Cardiac fibroblast (primary cell): ENCODE measurements around the gene MACROD2.

ENCODE experiments used
- DNase-seq, 2 donors: peaks; one replicate each; pipeline versions ENCODE4 v3.0.0 to v3.0.0-alpha.2; 2010; ENCODE audit warnings: low read depth in 2 of 2
- H3K4me3 ChIP-seq, 2 donors: replicated peaks in 1 of 2; 1 replicate in 1 of 2; 2 replicates in 1 of 2; pipeline ENCODE4 v1.5.1; 2011; ENCODE audit warnings: low read depth in 2 of 2, low read length in 2 of 2, mild to moderate bottlenecking in 2 of 2, moderate library complexity in 1 of 2
- TF ChIP-seq, protein P1 (sequence below): IDR thresholded peaks from one replicate; pipeline ENCODE4 v1.5.1; 2011; ENCODE audit warnings: low read depth, mild to moderate bottlenecking, low read length, inconsistent platforms

Gene MACROD2

DNA sequence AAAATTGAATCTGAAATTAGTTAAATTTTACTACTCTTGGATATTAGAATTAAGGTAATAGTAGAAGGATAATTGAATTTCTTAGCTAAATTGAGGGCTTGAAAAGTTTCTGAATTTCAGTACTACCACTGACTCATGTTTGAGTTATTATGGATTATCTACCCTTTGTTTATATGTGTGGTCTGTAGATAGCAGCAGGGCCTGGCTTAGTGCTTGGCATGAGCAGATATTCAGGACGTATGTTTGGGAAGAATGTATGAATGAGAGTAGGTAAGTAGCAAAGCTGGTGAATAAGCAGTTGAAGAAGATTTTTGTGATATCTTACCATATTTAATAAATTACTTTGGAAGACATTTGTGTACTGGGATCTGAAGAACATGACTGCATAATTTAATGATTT is 152.7 kb downstream of the MACROD2 start:
- TF ChIP-seq, protein P1, sequence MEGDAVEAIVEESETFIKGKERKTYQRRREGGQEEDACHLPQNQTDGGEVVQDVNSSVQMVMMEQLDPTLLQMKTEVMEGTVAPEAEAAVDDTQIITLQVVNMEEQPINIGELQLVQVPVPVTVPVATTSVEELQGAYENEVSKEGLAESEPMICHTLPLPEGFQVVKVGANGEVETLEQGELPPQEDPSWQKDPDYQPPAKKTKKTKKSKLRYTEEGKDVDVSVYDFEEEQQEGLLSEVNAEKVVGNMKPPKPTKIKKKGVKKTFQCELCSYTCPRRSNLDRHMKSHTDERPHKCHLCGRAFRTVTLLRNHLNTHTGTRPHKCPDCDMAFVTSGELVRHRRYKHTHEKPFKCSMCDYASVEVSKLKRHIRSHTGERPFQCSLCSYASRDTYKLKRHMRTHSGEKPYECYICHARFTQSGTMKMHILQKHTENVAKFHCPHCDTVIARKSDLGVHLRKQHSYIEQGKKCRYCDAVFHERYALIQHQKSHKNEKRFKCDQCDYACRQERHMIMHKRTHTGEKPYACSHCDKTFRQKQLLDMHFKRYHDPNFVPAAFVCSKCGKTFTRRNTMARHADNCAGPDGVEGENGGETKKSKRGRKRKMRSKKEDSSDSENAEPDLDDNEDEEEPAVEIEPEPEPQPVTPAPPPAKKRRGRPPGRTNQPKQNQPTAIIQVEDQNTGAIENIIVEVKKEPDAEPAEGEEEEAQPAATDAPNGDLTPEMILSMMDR = no peak
- DNase-seq = peak in 1 of 2 donors; percentile 27
- H3K4me3 ChIP-seq = no peak overlapping the region

DNA sequence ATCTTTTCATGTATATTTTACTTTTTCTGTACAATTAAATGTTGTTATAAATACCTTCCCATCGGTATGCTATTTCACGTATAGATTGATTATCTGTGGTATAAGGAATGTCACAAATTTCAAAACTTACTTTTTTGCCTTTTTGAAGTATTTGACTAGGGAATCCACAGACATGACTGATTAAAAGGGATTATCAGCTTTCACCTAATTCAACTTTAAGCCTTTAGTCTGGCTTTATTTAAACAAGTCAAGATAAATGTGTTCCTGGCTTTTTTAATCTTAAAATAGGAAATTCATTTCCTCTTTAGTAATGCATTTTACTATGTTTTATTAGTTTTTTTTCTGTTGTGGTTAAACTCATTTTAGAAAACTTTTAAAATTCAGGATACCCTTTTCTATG is 160.0 kb downstream of the MACROD2 start:
- no peak for DNase-seq

DNA sequence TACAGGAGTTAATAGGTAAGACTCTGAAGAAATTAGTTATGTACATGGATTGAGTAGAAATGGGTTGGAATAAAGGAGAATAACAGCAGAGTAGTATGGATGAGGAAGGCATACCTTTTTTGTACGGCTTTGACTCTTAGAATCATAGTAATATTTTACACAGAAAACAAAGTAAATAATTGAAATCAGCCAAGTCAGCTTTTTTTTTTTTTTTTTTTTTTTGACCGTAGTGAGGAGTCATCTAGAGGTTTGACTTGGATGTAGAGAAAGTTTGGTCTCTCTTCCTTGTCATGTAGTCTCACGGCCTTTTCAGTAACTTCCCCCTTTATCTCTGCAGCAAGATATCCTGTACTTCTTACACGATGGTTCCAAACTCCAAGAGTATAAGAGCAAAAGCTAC is 183.2 kb downstream of the MACROD2 start:
- no peak overlapping the region for H3K4me3 ChIP-seq
- TF ChIP-seq, protein P1 = no peak
- no peak for DNase-seq

More for the DNA sequence above, 160.0 kb downstream of the MACROD2 start:
- TF ChIP-seq, protein P1 = no peak
- H3K4me3 ChIP-seq = no peak overlapping the region

DNA sequence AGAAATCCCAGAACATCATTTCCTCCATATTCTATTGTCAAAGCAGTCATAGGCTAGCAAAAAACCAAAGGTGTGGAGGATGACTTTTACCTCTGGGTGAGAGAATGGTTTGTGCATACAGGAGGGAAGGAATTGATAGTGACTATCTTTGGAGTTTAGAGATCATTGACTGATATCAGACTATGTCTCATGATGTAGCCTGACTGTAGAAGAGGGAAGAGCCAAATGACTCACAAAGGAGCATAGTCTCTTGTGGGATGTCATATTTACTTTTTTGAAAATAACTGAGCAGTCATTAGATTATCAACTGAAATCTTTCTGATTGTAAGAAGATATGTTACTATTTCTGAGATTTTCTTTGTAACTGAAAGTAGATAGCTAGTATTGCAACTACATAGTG is 183.6 kb downstream of the MACROD2 start:
- H3K4me3 ChIP-seq = no peak overlapping the region
- TF ChIP-seq, protein P1 = no peak
- no peak for DNase-seq

DNA sequence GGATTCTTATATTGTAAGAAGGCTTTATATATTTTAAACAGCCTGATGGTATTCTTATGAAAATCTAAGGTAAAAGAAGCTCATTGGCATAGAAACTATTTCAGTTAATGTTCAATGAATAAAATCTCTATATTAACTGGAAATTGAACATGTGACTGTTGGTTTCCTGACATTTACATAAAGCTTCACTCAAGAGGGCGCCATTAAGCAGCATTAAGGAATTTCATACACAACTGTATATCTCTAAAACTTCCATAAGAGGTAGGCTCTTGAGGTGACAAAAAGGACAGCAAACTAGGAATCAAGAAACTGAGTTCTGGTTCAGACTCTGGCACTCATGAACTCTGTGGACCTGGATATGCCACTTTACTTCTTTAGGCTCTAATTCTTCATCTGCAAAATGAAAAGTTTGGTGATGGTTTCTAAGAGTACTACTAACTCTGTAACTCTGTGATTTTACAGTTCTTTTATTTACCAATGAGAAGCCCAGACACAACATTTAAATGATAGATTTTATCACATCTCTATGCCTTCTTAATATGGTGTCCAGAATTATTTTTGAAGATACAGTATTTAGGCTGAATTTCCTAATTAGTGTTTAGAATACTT is 194.6 kb downstream of the MACROD2 start:
- DNase-seq = peak; percentile 37 to 53
- TF ChIP-seq, protein P1 = no peak

DNA sequence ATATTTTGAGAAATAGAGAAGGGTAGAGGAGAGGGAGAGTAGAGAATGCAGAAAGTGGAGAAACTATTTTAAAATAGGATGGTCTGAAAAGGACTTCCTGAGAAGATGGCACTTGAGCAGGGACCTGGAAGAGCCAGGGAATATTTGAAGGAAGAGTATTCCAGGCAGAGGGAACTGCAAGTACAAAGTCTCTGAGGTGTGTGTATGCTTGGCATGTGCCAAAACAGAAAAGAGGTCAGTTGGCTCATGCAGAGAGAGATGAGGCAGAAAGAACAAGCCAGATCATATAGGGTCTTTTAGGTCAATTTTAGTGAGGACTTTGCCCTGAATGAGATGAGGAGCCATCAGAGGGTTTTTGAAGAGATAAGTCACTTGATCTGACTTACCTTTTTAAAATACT is 196.2 kb downstream of the MACROD2 start:
- H3K4me3 ChIP-seq = no peak overlapping the region
- TF ChIP-seq, protein P1 = no peak
- DNase-seq = no peak

More for the DNA sequence above, 194.6 kb downstream of the MACROD2 start:
- no peak overlapping the region for H3K4me3 ChIP-seq

DNA sequence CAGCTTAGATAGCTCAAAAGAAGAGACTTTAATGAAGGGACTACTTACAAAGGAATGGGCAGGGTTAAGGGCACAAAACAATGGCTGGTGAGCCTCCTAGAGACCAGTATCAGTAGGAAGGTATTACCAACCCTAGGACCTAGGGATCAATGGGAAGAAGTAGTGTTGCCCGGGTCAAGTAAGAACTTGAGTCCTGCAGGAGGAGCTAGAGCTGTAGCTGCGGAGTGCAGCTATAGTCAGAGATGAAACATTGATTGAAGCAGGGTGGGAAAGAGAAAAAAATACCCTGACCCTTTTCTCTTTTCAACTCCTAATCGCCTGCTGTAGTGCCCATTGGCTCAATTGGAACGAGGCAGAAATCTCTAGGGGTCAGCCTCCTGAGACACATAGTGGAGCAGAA is 198.1 kb downstream of the MACROD2 start:
- TF ChIP-seq, protein P1 = no peak
- H3K4me3 ChIP-seq = no peak overlapping the region
- DNase-seq = no peak
